Measurements from ENCODE around the gene CDC20B.
"Not testable (repeated sequence)": the region's sequence is repeated elsewhere in the genome, so short reads cannot be mapped to it uniquely, and the experiment has no call there.

The CDC20B gene

GRCh38 chr5:55096182-55096581 lies 76.8 kb downstream of the CDC20B start:
- DNase-seq (ENCODE audit: low read depth), result no peak
- no peak for TF ChIP-seq POLR2A (IDR thresholded peaks at IDR 0.05; ENCODE audit: extremely low read depth, insufficient read length)
- TF ChIP-seq MYC (IDR thresholded peaks at IDR 0.05; ENCODE audit: low read depth, low read length), result no peak
- TF ChIP-seq CTCF (IDR thresholded peaks at IDR 0.05; ENCODE audit: low read depth, low read length), result no peak
- TF ChIP-seq, protein P1, sequence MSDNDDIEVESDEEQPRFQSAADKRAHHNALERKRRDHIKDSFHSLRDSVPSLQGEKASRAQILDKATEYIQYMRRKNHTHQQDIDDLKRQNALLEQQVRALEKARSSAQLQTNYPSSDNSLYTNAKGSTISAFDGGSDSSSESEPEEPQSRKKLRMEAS (IDR thresholded peaks at IDR 0.05; ENCODE audit: low read depth, low read length), result no peak
- no peak overlapping the region for H3K4me3 ChIP-seq (ENCODE audit: low read depth, low read length)

DNA sequence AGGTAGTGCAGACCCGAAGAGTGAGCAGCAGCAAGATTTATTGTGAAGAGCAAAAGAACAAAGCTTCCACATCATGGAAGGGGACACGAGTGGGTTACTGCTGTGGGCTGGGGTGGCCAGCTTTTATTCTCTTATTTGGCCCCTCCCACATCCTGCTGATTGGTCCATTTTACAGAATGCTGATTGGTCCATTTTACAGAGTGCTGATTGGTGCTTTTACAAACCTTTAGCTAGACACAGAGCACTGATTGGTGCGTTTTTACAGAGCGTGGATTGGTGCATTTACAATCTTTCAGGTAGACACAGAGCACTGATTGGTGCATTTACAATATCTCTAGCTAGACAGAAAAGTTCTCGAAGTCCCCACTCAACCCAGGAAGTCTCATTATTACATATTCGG lies 82.0 kb downstream of the CDC20B start:
- not testable (repeated sequence) for H3K4me3 ChIP-seq (ENCODE audit: low read depth, low read length); DNase-seq (ENCODE audit: low read depth)

DNA sequence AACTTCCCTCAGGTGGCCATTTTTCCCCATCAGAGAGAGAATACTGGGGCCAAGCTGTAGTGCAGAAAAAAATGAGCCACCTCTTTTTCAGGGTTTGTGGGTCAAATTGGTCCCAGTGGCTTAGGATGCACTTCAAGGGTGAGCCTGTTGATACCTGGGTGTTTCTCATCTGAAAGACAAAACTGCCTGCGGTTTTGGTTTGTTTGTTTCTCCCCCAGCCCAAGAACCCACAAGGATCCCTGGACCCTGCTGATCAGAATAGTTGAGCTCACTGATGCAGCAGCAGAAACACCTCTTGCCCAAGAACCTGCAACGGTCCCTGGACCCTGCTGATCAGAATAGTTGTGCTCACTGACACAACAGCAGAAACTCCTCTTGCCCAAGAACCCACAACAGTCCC lies 83.7 kb downstream of the CDC20B start:
- DNase-seq (ENCODE audit: low read depth); H3K4me3 ChIP-seq (ENCODE audit: low read depth, low read length): not testable (repeated sequence)

DNA sequence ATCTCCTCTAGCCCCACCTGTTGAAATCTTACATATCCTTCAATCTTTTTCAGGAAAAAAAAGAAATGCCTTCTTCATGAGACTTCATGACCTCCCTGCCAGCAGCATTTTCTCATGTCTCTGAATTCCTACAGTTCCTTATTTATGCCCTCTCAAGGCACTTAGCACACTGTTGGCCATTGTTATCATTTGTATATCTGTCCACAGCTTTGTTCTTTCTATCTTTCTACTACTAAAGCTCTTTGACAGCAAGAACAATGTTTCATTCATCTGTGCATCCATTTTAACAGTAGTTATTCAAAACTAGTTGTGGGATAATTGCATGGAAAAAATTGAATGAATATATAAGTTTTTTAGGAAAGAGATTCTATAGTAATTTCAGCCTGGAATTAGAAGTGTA lies 91.4 kb downstream of the CDC20B start:
- DNase-seq (ENCODE audit: low read depth), result no peak
- H3K4me3 ChIP-seq (ENCODE audit: low read depth, low read length), result no peak overlapping the region
- TF ChIP-seq POLR2A (IDR thresholded peaks at IDR 0.05; ENCODE audit: extremely low read depth, insufficient read length) (no peak), MYC (IDR thresholded peaks at IDR 0.05; ENCODE audit: low read depth, low read length) (no peak), CTCF (IDR thresholded peaks at IDR 0.05; ENCODE audit: low read depth, low read length) (no peak)
- TF ChIP-seq, protein P1 (IDR thresholded peaks at IDR 0.05; ENCODE audit: low read depth, low read length), result no peak

DNA sequence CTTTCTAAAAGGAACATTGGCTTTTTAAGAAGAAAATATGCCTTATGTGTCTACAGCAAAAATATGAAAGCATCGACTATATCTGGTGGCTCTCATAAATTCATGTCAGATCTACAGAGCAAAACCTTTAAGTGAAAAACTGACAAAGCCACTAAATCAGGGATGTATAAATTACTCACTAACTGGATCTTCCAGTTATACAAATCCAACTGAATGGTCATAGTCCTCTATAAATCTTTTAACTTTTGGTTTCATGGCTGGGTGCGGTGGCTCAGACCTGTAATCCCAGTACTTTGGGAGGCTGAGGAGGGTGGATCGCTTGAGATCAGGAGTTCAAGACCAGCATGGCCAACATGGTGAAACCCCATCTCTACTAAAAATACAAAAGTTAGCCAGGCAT lies 99.8 kb downstream of the CDC20B start:
- DNase-seq (ENCODE audit: low read depth), result no peak
- TF ChIP-seq, protein P1 (IDR thresholded peaks at IDR 0.05; ENCODE audit: low read depth, low read length), result no peak
- TF ChIP-seq CTCF (IDR thresholded peaks at IDR 0.05; ENCODE audit: low read depth, low read length) (no peak), MYC (IDR thresholded peaks at IDR 0.05; ENCODE audit: low read depth, low read length) (no peak), POLR2A (IDR thresholded peaks at IDR 0.05; ENCODE audit: extremely low read depth, insufficient read length) (no peak)
- H3K4me3 ChIP-seq (ENCODE audit: low read depth, low read length), result no peak overlapping the region

DNA sequence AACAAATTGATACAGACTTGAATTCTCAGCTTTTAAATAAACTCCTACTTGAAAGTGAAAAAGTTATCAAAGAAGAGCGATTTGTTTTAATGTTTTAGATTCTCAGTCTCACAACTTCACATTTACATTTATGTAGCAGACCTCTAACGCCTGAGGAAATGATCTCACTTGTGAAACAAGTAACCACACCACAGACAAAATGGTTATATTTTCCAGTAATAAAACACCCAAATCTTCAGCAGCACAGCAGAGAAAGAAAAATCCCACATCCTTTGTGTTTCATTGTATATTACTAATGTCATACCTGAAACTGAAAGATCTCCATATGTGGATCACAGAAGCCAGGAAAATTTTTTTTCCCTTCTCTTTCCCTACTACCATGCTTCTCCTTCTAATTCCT lies 100.3 kb downstream of the CDC20B start:
- TF ChIP-seq MYC (IDR thresholded peaks at IDR 0.05; ENCODE audit: low read depth, low read length), result no peak
- TF ChIP-seq CTCF (IDR thresholded peaks at IDR 0.05; ENCODE audit: low read depth, low read length), result no peak
- TF ChIP-seq POLR2A (IDR thresholded peaks at IDR 0.05; ENCODE audit: extremely low read depth, insufficient read length), result no peak
- TF ChIP-seq, protein P1 (IDR thresholded peaks at IDR 0.05; ENCODE audit: low read depth, low read length), result no peak
- no peak for DNase-seq (ENCODE audit: low read depth)
- H3K4me3 ChIP-seq (ENCODE audit: low read depth, low read length), result no peak overlapping the region

DNA sequence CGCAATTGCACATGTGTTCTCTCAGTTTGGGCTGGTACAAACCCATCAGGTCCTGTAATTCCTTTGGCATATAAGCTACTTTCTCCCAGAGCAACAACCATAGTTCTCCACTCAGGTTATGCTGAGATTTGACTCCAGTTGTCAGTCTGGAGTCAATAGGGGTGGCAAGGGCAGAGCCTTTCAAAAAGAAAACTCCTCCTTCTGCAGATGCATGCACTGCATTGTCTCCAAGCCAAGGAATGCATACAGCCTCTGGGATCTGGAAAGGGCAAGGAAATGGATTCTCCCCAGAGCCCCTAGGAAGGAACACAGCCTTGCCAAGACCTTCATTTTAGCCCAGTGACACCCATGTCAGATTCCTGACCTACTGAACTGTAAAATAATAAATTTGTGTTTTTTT lies 101.6 kb downstream of the CDC20B start:
- TF ChIP-seq CTCF (IDR thresholded peaks at IDR 0.05; ENCODE audit: low read depth, low read length) (no peak), POLR2A (IDR thresholded peaks at IDR 0.05; ENCODE audit: extremely low read depth, insufficient read length) (no peak), MYC (IDR thresholded peaks at IDR 0.05; ENCODE audit: low read depth, low read length) (no peak)
- TF ChIP-seq, protein P1 (IDR thresholded peaks at IDR 0.05; ENCODE audit: low read depth, low read length), result no peak
- no peak overlapping the region for H3K4me3 ChIP-seq (ENCODE audit: low read depth, low read length)
- DNase-seq (ENCODE audit: low read depth), result no peak
